IMR-90 (cell line): ENCODE data around the gene EREG. TPM values are rescaled to one million over a fixed set of nuclear protein-coding genes. Genes with fewer than 3 reads are reported as not detected.

Source experiments
- ATAC-seq: fragments of 200-7000 bp; cut with Tn5 transposase; 2 replicates; pipeline ENCODE4 v1.9.1; 2020; ENCODE audit warnings: low read depth, mild to moderate bottlenecking, moderate library complexity
- BruUV-seq: library from RNA; stranded (reverse); fragments of 400-500 nt; replicated peaks from 2 replicates; lab custom pipeline; 2021; lab: Mats Ljungman, UMichigan
- CTCF ChIA-PET: fragments of 300-600 bp; formaldehyde crosslinking; extraction: SDS; loops from one replicate; lab custom pipeline; 2021; ENCODE audit warnings: antibody characterized with exemption; lab: Yijun Ruan, JAX
- POLR2A ChIA-PET: fragments of 300-600 bp; sonication (Branson Sonifier 250); formaldehyde crosslinking; loops from one replicate; lab custom pipeline; 2022; ENCODE audit warnings: antibody characterized with exemption; ENCODE audit not compliant: unreplicated experiment; lab: Charles Lee
- DNase-seq: peaks from one replicate; pipeline ENCODE4 v3.0.0; 2013
- H2AFZ ChIP-seq: replicated peaks from 2 replicates; pipeline ENCODE3; 2013; ENCODE audit warnings: low read length, mild to moderate bottlenecking; ENCODE audit not compliant: poor library complexity
- H2AK5ac ChIP-seq: 2 replicates; pipeline ENCODE4 v1.6.1; 2013; ENCODE audit warnings: low read depth, low read length, inconsistent platforms
- H2AK9ac ChIP-seq: replicated peaks from 2 replicates; pipeline ENCODE3; 2013; ENCODE audit warnings: mild to moderate bottlenecking, low read depth, low read length, moderate library complexity; ENCODE audit not compliant: poor library complexity
- H2BK120ac ChIP-seq: 2 replicates; pipeline ENCODE4 v1.6.1; 2013; ENCODE audit warnings: low read depth, low read length, inconsistent platforms
- H2BK15ac ChIP-seq: 3 replicates; pipeline ENCODE4 v1.6.1; 2013; ENCODE audit warnings: low read depth, low read length, inconsistent platforms
- H2BK20ac ChIP-seq: 2 replicates; pipeline ENCODE4 v1.6.1; 2013; ENCODE audit warnings: low read depth, mild to moderate bottlenecking, inconsistent platforms, low read length, moderate library complexity
- H2BK5ac ChIP-seq: 2 replicates; pipeline ENCODE4 v1.6.1; 2013; ENCODE audit warnings: mild to moderate bottlenecking, low read depth, low read length, inconsistent platforms; ENCODE audit not compliant: poor library complexity, severe bottlenecking
- H3K14ac ChIP-seq: replicated peaks from 2 replicates; pipeline ENCODE4 v1.6.1; 2013; ENCODE audit warnings: low read depth, low read length, inconsistent platforms
- H3K18ac ChIP-seq: 2 replicates; pipeline ENCODE4 v1.6.1; 2013; ENCODE audit warnings: low read depth, low read length, control low read depth
- H3K23ac ChIP-seq: 2 replicates; pipeline ENCODE4 v1.6.1; 2013; ENCODE audit warnings: low read depth, low read length, inconsistent platforms
- H3K27ac ChIP-seq: 2 replicates; pipeline ENCODE4 v1.5.1; 2013; ENCODE audit warnings: mild to moderate bottlenecking, control low read depth, low read length; ENCODE audit not compliant: insufficient read depth
- H3K27me3 ChIP-seq: 2 replicates; pipeline ENCODE4 v1.6.1; 2013; ENCODE audit warnings: low read length; ENCODE audit not compliant: control insufficient read depth, insufficient read depth
- H3K36me3 ChIP-seq: 2 replicates; pipeline ENCODE4 v1.6.1; 2013; ENCODE audit warnings: low read length, mixed read lengths; ENCODE audit not compliant: control insufficient read depth, insufficient read depth
- H3K4ac ChIP-seq: 2 replicates; pipeline ENCODE4 v1.6.1; 2013; ENCODE audit warnings: low read depth, low read length, inconsistent platforms
- H3K4me1 ChIP-seq: 2 replicates; pipeline ENCODE4 v1.6.1; 2013; ENCODE audit warnings: low read length, mixed read lengths; ENCODE audit not compliant: control insufficient read depth, insufficient read depth
- H3K4me2 ChIP-seq: 2 replicates; pipeline ENCODE4 v1.6.1; 2013; ENCODE audit warnings: low read depth, mild to moderate bottlenecking, control low read depth, low read length, moderate library complexity
- H3K4me3 ChIP-seq: 2 replicates; pipeline ENCODE4 v1.5.1; 2013; ENCODE audit warnings: low read depth, mild to moderate bottlenecking, control low read depth, low read length, moderate library complexity; ENCODE audit not compliant: insufficient read depth
- H3K56ac ChIP-seq: 2 replicates; pipeline ENCODE4 v1.6.1; 2013; ENCODE audit warnings: low read length, inconsistent platforms; ENCODE audit not compliant: insufficient read depth; ENCODE audit errors: extremely low read depth
- H3K79me1 ChIP-seq, 2 experiments: 2 replicates each; pipeline ENCODE4 v1.6.1; 2013; ENCODE audit warnings: low read length in 2 of 2, inconsistent platforms in 1 of 2, low read depth in 1 of 2
- H3K9ac ChIP-seq: 2 replicates; pipeline ENCODE4 v1.6.1; 2013; ENCODE audit warnings: low read depth, low read length, control low read depth
- H3K9me1 ChIP-seq: 2 replicates; pipeline ENCODE4 v1.6.1; 2013; ENCODE audit warnings: low read length, inconsistent platforms; ENCODE audit not compliant: insufficient read depth
- H3K9me3 ChIP-seq: 2 replicates; pipeline ENCODE4 v1.6.1; 2013; ENCODE audit warnings: low read length; ENCODE audit not compliant: control insufficient read depth, insufficient read depth
- H4K20me1 ChIP-seq: 2 replicates; pipeline ENCODE4 v1.6.1; 2013; ENCODE audit warnings: low read length, inconsistent platforms; ENCODE audit not compliant: insufficient read depth
- H4K5ac ChIP-seq: 2 replicates; pipeline ENCODE4 v1.6.1; 2013; ENCODE audit warnings: mild to moderate bottlenecking, low read depth, low read length, control low read depth
- H4K8ac ChIP-seq, 2 experiments: 2 replicates each; pipeline ENCODE4 v1.6.1; 2013; ENCODE audit warnings: low read depth in 2 of 2, low read length in 2 of 2, control low read depth in 1 of 2, inconsistent platforms in 1 of 2
- H4K91ac ChIP-seq: 2 replicates; pipeline ENCODE4 v1.6.1; 2013; ENCODE audit warnings: low read depth, low read length, inconsistent platforms; ENCODE audit not compliant: insufficient read depth
- MXI1 ChIP-seq: IDR thresholded peaks from 2 replicates; pipeline ENCODE4 v1.6.1; 2012; ENCODE audit warnings: low read depth, mild to moderate bottlenecking, low read length, moderate library complexity, borderline replicate concordance
- RAD21 ChIP-seq: IDR thresholded peaks from 2 replicates; pipeline ENCODE4 v1.6.1; 2012; ENCODE audit warnings: low read length, improper control_type of control experiment
- WGBS, 2 experiments: methylation state at CpG; one replicate each; pipeline versions ENCODE4 v1.1.5 to v1.1.7; 2013; ENCODE audit warnings: missing lambda C conversion rate in 2 of 2; ENCODE audit not compliant: insufficient read length in 1 of 2; ENCODE audit errors: extremely low coverage in 2 of 2; 5-methylcytosine and 5-hydroxymethylcytosine counted together
- dilution Hi-C: fragments of 300-500 bp; cut with HindIII; formaldehyde crosslinking; loops from one replicate; pipeline ENCODE4 v1.14.3; 2018; ENCODE audit warnings: low sequenced_read_pairs; ENCODE audit not compliant: unreplicated experiment
- in situ Hi-C: fragments of 300-500 bp; cut with MboI; formaldehyde crosslinking; loops from 3 replicates; pipeline ENCODE4 v1.14.3; 2019; ENCODE audit warnings: low sequenced_read_pairs, inconsistent platforms, mixed read lengths
- intact Hi-C: fragments of 100-400 bp; cut with micrococcal nuclease; formaldehyde crosslinking; loops from 2 replicates; pipeline ENCODE4 v1.10.0; 2022
- polyA plus RNA-seq, 3 experiments: library from polyadenylated mRNA; depleted of rRNA; stranded (reverse); fragments of >200 nt; gene quantifications; 2 replicates each; pipeline ENCODE4 v1.2.3, GENCODE V29; 2012; ENCODE audit warnings: low replicate concordance in 1 of 3
- total RNA-seq: library from RNA; depleted of rRNA; stranded (reverse); fragments of >200 nt; gene quantifications from 2 replicates; pipeline ENCODE4 v1.2.3, GENCODE V29; 2012
- TF ChIP-seq, protein P1 (sequence below): fragments of 150-350 bp; IDR thresholded peaks from 2 replicates; pipeline ENCODE4 v1.6.1; 2017; ENCODE audit warnings: mild to moderate bottlenecking, antibody characterized with exemption, low read length, low read depth

Gene EREG
- total and polyA plus RNA-seq, 2 of the 4 experiments (the other 2 are of a cell fraction), result 0.26 to 0.36 TPM

- dilution Hi-C loops (no loop called here), intact Hi-C loops (loop anchor here (2.0 kb wide), 2 partner anchors 69 to 249 kb away; partner anchors contain the start of gene AREG), in situ Hi-C loops (loop anchor here (5.0 kb wide), 1 partner anchor 156 kb away; no protein-coding TSS in a partner anchor)
- Histone ChIP-seq H2AK5ac (peak overlapping the region; percentile 87), H3K36me3 (no peaks in the 10 kb centered on the region; the same call in 1 of the 2 replicates), H2AK9ac (no peak overlapping the region), H3K4me2 (no peak overlapping the region), H3K18ac (no peak overlapping the region), H4K8ac (peak overlapping the region; percentile 35 to 57; a peak in 3 of 4 replicates), H3K4me1 (no peaks in the 10 kb centered on the region), H2AFZ (no peak overlapping the region), H4K20me1 (no peaks in the 10 kb centered on the region), H3K79me1 (no peaks in the 10 kb centered on the region), H3K14ac (no peak overlapping the region), H3K4ac (peak overlapping the region; percentile 70; the same call in 1 of the 2 replicates), H2BK15ac (peak overlapping the region; percentile 20; the same call in 2 of the 3 replicates), H2BK120ac (peak overlapping the region; percentile 71; the same call in 1 of the 2 replicates), H3K9ac (no peak overlapping the region), H3K4me3 (no peak overlapping the region), H3K27ac (no peak overlapping the region), H2BK20ac (peak overlapping the region; percentile 81), H3K56ac (no peak overlapping the region), H3K9me1 (no peaks in the 10 kb centered on the region), H3K27me3 (no peaks in the 10 kb centered on the region), H2BK5ac (no peak overlapping the region), H4K5ac (no peak overlapping the region; the same call in 1 of the 2 replicates), H3K23ac (no peak overlapping the region), H3K9me3 (no peaks in the 10 kb centered on the region), H4K91ac (peak overlapping the region; percentile 68; the same call in 1 of the 2 replicates)
- no TSS peak for BruUV-seq
- ATAC-seq (no peak), DNase-seq (no peak)
- TF ChIP-seq RAD21, result no peak
- no peak for TF ChIP-seq MXI1
- TF ChIP-seq, protein P1, sequence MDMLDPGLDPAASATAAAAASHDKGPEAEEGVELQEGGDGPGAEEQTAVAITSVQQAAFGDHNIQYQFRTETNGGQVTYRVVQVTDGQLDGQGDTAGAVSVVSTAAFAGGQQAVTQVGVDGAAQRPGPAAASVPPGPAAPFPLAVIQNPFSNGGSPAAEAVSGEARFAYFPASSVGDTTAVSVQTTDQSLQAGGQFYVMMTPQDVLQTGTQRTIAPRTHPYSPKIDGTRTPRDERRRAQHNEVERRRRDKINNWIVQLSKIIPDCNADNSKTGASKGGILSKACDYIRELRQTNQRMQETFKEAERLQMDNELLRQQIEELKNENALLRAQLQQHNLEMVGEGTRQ, result no peak
- ChIA-PET CTCF (interaction anchor here (0.5 to 3.3 kb wide), 6 partner anchors 62 to 296 kb away, joined by 3 to 34 read pairs (median 6); no protein-coding TSS in a partner anchor), POLR2A (no interaction called here)
- 100% methylated on average over 3 of the region's 7 CpGs; no CpG with 5 or more reads in 1 of the 2 experiments for WGBS, 2 experiments
Observed at GRCh38 chr4:74375824-74376426, 11.0 kb downstream of the EREG start.
